Femur (tissue), 1 donor: Measurements from ENCODE around the gene MAP3K19.
"Not testable (repeated sequence)": the region's sequence is repeated elsewhere in the genome, so short reads cannot be mapped to it uniquely, and the experiment has no call there.

Source experiments
- DNase-seq: peaks from one replicate; pipeline ENCODE4 v3.0.0-alpha.2; 2017

MAP3K19 gene

DNA sequence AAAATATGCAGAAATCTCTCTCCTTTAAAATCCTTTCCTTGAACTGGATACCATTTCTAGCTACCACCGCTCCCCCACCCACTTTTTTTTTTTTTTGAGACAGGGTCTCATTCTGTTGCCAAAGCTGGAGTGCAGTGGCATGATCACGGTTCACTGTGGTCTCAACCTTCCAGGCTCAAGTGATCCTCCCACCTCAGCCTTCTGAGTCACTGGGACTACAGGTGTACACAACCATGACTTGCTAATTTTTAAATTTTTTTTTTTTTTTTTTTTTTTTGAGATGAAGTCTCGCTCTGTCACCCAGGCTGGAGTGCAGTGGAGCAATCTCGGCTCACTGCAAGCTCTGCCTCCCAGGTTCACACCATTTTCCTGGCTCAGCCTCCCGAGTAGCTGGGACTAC is 70.1 kb downstream of the MAP3K19 start:
- not testable (repeated sequence) for DNase-seq

DNA sequence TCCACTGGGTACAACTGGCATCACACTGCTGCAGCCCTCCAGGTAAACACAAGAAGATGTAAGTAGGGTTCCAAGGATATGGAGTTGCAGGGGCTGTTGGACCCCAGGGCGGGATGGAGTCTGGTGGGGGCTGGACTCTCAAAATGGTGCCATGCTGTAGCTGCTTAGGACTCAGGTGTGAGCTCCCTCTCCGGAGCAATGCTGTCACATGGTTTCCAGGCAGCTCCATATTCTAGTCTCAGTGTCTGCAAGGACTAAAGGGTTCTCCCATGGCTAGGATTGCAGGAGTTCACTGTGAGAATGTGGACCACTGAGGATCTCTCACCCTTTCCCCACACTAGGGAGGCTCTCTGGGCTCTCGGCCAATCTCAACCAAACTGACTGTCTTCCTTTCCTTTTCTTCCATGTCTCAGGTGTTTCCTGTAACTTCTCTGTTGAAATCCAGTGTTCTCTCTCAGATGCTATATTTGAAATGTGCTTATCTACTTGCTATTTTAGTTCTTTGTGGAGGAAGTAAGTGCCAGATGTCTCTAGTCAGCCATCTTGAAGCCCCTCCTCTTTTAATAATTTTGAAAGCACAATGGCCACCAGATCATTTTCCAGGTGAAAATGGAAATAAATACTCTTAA is 71.1 kb downstream of the MAP3K19 start:
- no peak for DNase-seq

DNA sequence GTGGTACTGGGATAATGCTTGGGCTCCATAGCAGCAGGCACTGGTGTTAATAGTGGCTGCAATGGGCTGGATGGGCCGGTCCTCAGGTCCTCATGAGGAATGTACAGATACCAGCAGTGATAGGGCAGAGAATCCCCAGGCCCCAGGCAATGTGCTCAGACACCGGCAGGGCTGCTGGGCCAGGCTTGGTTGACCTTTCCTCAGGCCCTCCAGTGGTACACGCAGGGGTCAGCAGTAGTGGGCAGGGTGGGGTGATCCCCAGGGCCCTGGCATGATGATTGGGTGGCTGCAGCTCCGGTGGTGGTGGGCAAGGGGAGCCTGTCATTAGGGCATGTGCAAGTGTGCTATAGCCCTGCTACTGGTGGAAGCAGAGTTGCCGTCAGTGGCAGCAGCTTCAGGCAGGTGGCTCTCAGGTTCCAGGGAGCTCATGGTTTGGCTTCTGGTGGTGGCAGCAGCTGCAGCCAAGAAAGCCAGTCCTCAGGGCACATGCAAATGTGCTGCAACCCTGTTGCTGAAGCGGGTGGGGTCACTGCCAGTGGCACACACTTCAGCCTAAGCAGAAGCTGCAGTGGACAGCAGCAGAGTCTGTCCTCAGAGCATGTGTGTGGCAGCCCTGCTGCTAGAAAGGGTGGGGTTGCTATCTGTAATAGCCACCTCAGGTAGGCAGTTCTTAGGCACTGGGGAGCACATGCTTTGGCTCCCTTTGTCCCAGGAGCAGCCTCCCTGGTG is 71.8 kb downstream of the MAP3K19 start:
- no peak for DNase-seq

DNA sequence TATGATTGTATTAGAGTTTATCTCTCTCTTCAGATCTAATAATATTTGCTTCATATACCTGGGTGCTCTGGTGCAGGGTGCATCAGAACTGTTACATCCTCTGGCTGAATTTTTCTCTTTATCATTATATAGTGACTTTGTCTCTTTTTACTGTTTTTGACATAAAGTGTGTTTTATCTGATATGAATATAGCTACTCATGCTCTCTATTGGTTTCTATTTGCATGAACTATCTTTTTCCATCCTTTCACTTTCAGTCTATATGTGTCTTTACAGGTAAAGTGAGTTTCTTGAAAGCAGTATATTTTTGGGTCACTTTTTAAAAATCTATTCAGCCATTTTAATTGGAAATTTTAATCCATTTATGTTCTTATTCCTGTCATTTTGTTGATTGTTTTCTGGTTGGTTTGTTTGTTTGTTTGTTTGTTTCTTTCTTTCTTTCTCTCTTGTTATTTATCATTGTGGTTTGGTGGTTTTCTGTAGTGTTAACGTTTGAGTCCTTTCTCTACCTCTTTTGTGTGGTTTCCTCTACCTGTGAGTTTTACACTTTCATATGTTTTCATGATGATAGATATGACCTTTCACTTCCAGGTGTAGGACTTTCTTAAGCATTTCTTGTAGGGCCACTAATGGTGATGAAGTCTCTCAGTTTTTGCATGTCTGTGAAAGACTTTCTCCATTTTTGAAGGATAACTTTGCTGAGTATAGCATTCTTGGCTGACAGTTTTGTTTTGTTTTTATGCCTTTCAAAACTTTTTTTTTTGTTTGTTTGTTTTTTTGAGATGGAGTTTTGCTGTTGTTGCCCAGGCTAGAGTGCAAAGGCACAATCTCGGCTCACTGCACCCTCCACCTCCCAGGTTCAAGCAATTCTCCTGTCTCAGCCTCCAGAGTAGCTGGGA is 73.8 kb downstream of the MAP3K19 start:
- DNase-seq: no peak

DNA sequence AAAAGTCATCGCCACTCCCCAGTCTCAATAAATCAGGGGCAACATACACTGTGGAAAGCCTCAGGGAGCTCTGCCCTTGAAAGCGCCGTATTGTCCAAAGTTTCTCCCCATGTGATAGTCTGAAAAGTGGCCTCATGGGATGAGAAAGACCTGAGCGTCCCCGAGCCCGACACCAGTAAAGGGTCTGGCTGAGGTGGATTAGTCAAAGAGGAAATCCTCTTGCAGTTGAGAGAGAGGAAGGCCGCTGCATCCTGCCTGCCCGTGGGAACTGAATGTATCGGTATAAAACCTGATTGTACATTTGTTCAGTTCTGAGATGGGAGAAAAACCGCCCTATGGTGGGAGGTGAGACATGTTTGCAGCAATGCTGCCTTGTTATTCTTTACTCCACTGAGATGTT is 80.1 kb downstream of the MAP3K19 start:
- not testable (repeated sequence) for DNase-seq

DNA sequence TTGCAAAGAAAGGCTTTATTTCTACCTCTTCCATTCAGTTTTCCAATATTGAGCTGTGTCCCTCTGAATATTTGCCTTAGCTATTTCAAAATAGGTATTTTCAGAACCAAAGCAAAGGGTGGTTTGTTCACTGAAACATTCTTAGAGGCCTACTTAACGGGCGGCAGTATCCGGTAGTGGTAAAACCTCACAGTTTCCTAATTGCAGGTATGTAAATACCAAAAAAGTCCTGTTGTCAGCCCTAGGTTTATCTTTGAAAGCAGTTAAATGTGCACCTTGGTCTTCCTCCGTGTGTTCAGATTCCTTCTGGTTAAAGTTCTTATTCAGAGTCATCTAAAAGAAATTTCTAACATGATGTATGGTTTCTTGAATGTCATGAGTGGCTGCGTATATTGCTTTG is 89.8 kb downstream of the MAP3K19 start:
- no peak for DNase-seq

DNA sequence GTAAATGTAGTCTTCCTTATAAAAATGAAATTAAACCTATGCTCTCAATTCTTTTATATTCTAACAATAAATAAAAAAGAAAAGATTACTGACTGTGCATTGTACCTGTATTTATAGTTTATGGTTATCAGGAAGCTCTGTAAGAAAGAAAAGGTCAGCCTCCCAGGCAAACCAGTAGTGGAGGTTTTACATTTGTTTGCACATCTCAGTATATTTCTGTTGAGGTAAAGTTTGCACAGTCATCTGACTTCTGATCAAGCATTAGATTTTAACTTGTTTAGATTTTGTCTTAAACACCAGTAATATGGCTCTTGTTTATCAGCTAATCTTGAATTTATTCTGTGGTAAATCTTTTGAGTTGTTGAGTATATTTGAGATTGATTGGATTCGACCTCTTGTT is 91.5 kb downstream of the MAP3K19 start:
- DNase-seq: no peak

DNA sequence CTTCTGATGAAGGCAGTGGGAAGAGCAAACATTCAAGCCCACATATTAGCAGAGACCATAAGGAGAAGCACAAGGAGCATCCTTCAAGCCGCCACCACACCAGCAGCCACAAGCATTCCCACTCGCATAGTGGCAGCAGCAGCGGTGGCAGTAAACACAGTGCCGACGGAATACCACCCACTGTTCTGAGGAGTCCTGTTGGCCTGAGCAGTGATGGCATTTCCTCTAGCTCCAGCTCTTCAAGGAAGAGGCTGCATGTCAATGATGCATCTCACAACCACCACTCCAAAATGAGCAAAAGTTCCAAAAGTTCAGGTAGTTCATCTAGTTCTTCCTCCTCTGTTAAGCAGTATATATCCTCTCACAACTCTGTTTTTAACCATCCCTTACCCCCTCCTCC is 93.2 kb downstream of the MAP3K19 start:
- DNase-seq: no peak

DNA sequence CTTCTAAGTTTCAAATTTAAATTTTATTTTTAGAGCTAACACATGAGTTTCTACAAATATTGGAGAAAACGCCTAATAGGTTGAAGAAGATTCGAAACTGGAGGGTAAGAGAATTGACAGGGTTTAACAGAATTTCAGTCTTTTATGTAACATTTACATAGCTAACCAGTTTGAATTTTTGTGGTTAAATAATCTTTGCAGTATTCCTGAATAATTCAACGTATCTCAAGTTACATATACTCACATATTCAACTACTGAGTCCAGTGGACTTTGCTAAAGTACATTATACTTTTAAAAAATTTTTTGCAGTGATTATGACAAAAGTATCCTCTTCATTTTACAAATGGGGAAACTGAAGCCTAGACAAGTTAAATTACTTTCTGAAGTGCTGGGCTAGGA is 94.6 kb downstream of the MAP3K19 start:
- DNase-seq: no peak

DNA sequence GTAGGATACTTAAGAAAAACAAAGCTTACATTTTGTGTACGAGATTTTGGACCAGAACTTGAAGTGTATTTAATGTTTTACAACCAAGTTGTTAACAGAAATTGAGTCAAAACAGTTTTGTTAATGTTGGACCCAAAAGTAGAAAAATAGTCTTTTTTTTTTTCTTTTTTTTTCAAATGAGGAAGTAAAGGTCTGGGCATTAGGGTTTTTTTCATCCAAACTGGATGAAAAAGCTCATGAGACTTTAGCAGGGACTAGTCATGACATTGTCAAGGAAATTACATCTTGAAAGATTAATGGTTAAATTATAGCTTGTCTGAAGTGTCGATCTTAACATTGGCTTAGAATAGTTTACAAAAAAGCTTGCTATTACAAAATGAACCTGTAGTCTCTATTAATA is 96.4 kb downstream of the MAP3K19 start:
- DNase-seq: no peak

DNA sequence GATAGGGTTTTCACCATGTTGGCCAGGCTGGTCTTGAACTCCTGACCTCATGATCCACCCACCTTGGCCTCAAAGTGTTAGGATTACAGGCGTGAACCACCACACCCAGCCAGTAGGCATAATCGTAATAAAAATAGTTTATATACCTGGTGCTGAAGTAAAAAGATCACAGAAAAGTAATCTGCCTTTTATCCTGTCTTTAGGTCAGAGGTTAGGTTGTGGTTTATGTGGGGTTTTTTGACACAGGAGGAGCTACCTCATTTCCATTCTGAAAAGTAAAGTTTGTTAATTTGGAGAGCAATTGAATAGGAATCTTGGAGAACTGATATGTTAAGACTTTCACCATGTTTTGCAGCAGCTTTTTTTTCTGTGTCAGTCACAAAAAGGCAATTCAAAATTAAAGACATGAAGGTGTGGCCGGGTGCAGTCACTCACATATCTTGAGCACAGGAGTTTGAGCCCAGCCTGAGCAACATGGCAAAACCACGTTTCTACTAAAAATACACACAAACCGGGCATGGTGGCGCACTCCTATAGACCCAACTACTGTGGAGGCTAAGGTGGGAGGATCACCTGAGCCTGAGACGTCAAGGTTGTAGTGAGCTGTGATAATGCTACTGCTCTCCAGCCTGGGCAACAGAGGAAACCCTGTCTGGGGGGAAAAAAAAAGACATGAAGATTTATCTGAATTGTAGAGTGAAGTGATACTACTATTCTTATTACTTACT is 97.1 kb downstream of the MAP3K19 start:
- DNase-seq: no peak

DNA sequence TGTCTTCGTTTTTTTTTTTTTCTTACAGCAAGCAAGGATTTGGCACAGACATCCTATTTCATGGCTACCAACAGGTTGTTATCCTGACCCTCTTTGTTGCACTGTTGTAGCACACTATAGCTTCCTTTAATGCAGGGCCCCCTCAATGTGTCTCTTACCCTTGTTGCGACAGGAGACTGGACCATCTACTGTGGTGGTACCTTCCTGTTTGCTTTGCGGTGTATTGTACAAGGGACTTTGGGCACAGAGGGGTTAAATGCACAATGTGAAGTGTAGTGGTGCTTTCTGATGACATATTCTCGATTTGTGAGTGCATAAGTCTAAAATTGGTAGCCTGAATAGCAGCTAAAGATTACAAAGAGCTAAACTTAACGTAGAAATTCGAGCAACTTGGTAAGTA is 101.2 kb downstream of the MAP3K19 start:
- DNase-seq: no peak

DNA sequence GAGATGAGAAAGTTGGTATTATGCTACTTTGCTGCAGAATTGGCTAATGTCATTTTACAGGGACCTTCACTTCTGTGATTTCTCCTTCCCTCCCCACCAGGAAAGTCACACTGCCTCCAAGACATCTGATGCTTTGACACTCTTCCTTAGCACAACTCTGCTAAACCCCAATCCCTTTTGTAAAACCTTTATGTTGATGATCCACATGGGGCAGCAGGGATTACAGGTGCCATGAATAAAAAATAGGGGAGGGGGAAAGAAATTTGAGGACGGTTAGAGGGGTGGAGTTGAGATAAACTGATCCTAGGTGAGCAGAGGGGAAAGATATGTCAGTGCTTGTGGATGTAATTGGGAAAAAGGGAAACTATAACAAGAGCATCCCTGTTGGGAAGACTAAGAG is 102.3 kb downstream of the MAP3K19 start:
- DNase-seq: no peak

DNA sequence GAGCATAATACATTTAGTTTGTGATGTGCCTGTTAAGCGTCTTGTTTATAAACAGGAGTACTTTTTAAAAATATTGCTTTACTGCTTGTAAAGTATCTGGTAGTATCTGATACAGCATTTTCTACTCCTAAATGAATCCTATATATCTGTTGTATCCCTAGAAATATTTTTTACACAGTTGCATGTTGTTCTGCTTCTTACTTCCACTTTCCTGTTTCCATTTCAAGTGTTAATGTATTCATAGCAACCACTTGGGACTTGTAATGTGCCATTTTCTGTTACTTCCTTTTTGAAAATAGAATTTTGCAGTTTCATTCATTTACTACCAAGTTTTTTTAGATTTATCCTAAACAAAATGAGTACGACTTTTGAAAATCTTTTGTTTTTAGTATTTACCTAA is 103.7 kb downstream of the MAP3K19 start:
- no peak for DNase-seq

DNA sequence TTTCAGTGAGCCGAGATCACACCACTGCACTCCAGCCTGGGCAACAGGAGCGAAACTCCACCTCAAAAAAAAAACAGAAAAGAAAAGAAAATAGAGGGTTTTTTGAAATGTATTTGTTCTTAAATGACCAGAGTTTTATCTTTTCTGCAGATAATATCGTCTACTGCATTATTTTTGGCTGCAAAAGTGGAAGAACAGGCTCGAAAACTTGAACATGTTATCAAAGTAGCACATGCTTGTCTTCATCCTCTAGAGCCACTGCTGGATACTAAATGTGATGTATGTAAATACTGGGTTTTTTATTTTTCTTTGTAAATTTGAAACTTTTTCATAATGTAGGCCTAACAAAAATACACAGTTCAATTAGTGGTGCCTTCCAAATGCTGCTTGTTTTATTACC is 110.6 kb downstream of the MAP3K19 start:
- DNase-seq: no peak

DNA sequence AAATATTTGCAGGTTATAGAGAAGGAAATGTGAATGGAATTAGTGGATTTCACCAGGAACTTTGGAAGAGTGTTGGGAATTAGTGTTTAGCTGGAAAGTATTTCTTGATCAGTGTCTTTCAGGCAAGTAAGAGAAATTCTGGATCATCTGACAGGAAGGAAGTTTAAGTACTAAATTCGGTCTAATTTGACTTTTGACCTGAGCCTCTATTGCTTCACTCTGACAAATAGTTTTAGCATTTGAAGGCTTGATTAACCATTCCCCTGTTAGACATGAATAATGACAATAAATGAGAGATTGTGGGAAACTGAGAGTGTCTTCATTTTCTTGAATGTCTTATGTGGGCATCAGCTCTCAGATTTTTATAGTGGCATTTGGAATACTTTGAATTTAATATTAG is 112.6 kb downstream of the MAP3K19 start:
- no peak for DNase-seq

DNA sequence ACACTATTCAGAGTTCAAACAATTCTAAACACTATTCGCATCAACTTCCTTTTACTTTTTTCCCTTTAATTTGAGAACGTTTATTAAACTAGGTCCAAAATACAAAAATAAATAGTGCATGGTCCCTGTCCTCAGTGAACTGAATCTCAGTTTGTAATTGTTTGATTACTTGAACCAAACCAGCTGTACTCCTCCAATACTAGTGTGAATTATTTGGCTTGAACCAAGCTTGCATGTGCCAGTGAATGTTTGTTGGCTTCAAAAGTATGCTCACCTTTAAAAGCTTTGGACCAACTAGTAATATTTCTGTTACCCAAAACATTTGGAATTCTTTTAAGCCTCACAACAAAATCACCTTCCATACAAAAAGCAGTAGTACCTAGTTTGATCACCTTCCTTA is 113.1 kb downstream of the MAP3K19 start:
- DNase-seq: no peak

DNA sequence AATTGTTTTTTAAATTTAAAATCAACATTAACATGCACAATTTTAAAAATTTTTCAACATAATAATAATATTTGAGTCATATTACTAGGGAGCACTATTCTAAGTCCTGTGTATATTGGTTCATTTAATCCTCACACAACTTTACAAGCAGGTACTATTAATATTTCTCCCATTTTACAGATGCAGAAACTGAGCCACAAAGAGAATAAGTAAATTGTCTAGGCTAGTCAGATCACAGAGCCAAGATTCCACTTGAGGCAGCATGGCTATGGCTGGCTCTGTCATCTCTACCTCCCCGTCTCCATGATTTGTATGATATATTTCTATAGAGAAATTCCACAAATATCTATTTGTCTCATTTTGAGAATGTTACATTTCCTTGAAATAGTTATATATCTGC is 113.5 kb downstream of the MAP3K19 start:
- no peak for DNase-seq

DNA sequence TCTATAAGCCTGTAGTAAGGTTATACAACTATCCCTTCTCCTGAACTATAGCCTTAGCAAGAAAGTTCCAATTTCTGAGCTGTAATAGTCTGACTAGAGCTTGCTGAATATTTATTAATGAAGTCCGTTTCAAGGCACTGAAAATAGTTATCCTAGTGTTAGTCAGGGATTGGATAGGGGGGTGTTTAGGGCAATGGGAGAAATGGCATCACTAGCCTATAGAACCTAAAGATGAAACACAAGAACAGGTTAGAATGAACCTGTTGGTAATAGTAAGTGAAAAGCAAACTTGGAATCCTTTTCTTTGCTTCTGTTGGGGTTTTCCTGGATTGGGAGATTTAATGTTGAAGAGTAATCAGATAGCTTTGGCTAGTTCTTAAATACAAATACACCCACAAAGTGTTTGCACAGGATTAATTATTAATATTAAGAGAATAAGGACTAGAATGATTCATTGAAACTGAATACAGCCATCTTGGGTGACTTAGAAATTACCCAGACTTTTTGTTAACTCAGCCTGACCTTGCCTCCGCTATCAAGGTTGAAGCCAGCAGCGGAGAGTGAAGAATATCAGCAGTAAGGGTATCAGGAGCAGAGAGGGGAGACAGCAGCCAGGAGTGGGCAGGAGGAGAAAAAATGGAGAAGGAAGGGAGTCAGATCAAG is 114.3 kb downstream of the MAP3K19 start:
- DNase-seq: no peak

DNA sequence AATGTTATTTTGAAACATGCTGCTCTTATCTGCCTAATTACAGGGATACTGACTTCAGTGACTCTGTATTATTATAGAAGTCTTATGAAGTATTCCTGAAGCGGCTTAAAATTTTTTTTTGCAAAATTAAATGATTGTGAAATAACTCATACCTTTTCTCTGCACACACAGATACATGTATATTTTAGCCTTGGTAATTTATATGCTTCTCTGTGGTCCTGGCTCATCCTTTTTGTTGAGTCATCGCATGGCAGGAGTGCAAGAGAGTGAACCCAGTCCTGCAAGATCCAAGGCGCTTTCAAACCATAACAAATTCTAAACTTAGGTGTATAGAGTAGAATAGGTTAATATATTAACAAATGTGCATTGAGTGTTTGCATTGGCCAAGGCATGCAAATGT is 120.1 kb downstream of the MAP3K19 start:
- no peak for DNase-seq

DNA sequence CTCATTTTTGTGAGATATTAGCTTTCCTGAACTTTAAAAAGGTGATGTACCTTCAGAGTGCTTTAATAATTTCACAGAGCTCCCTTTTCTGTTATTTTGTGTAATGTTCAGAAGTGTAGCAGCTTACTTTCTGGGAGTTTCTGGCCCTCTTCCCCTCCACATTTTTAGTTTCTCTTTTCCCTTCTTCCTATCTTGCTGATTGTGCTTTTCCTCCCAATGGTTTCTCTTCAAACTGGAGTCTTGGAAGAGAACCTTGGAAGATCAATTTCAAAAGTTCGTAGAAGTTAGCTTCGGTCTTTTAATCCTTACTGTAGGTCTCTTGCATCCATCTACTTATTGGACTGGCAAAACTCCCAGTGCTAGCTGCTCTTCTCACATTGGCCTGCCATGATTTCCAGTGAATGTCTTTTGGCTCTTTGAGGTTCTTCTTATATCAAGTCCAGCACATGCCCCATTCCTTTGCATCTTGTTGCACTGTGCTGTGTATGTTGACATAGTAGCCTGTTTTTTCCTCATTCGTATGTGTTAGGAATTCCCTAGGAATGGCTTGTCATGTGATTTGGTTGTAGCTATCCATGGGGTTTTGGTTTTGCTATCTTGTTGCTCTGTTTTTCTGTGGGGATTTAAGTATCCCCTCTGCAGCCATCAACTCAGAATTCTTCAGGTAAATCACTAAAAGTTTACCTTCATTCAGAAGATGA is 120.9 kb downstream of the MAP3K19 start:
- DNase-seq: no peak

DNA sequence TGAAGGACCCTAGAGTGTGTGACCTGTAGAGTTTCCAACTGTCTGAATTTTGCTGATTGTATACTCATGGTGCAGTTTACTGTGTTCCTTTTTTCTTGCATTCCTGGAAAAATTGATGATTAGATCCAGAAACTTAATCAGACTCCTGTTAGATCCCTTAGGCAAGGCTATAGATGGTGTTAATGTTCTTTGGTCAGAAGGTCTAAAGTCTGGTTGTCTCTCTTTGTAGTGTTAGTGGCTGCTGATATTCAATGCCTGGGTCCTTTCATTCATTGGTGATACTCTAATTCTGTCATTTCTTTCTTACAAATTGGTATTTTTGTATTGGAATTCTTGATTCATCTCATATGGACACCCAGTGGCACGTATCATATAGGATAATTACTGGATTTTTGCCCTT is 122.3 kb downstream of the MAP3K19 start:
- DNase-seq: no peak
